ENCODE measurements around the gene RAI1.

GRCh38 chr17:17638467-17638866, 42.8 kb upstream of the RAI1 start:
- no peak for TF ChIP-seq CTCF (IDR thresholded peaks at IDR 0.05)
- TF ChIP-seq POLR2A (IDR thresholded peaks at IDR 0.05), result no peak
